UCSD-AML1 (cell line): Measurements from ENCODE around the gene USP27X.

ENCODE experiments used
- DNase-seq: peaks from one replicate; lab custom pipeline; 2025; ENCODE audit not compliant: unreplicated experiment; lab: John Stamatoyannopoulos, UW

USP27X gene

GRCh38 chrX:49878834-49879655 lies at the start of gene USP27X:
Gene USP27X (plus strand): TSS chrX:49879484. CDS start chrX:49880308, 824 bp downstream.
- DNase-seq, result peak; percentile 79

DNA sequence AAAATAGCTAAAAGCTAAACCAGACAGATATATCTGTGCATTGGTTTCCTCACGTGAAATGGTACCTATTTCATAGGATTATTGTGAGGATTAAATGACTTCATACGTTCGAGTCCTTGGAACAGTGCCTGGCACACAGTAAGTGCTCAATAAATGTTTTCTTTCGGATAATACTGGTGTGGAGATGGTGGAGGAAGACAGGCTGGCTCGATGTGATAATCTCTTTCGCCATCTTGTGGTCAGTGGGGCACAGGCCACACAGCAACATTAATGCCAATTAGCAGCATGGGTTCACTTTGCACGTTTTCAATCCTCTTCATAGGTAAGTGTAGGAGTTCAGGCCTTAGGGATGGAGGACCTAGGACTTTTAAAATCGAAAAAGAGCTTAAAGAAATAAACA lies 40.9 kb upstream of the USP27X start:
- DNase-seq, result no peak

GRCh38 chrX:49840679-49841078 lies 38.6 kb upstream of the USP27X start:
- peak; percentile 22 for DNase-seq

DNA sequence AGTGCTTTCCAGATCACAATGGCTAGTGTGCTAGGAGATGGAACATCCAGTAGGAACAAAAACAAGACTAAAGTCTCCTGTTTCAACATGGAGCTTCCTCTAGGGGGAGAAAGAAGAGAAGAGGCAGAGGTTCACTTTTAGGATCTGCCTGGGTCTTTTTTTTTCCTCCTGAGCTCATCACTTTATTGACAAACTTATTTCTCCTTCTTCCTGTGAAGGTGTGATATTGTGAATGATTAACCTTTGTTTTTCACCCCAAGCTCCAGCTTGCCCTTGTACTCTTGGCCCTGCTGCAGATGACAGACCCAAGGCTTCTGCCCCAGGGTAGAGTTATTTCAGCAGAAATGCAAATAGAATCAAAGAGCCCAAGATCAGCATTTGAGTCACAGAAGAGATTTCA lies 36.7 kb upstream of the USP27X start:
- no peak for DNase-seq

DNA sequence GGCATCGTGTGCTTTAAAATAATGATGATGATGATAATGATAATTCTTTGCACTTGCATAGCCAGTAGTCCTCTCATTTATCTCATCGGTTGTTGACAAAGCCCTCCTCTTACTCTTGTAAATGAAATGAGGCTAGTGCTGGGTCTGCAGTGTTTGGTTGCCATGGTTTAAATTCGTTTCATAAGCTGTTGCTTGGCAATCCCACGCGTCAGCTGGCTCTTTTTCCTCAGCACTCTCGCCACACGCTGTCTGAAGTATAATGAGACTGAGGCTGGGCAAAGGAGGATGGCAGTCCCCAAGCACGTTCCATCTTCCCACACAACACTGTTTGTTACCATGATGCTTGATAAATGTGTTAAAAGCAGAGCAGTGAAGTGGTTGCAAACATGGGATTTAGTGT lies 34.7 kb upstream of the USP27X start:
- no peak for DNase-seq

DNA sequence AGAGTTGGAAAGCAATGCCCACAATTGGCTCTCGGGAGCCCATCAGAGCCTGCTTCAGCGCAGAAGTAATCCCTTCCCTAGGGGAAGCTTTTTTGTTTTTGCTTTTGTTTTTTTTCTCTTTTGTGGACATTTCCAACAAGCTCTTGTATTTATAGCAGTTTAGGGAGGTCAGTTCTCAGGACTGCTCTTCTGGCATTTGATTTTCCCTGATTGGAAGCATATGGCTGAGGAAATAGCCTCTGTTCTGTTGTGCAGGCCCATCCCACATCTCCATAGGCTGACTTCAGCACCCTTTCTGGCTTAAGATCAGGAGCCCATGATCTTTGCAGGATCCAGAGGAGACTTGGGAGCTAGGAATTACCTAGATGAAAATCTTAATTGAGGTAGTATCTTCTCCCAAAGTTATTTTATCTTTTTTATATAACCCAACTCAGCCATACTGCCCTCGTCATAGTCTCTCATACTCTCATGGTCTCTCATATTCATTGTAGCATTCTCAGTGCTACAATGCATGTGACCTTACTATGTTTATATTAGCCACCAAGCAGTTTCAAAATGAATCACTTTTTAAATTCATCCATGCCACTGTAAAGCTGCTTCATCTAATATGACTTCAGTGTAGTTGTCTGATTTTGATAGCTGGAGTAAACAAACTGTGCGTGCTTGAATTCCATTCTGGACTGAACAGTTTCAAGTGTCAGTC lies 33.4 kb upstream of the USP27X start:
- DNase-seq, result no peak

DNA sequence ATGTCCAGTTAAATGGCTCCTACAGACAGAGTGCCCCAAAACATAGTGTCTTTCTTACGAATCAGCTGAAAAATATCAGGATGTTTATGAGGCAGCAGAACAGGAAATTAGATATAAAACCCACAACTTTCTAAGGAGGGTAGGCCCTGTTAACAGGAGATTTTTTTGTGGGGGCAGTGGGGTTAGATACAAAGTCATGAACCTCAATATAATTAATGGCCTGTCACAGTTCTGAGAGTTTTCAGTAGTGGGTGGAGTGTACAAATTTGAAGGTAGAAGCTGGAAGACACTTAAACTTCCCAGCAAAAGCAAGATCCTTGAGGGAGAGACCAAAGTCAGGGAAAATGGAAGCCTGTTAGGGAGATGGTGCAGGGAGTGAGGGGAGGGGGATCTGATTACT lies 32.8 kb upstream of the USP27X start:
- DNase-seq, result no peak

- DNase-seq, result no peak
Measured at GRCh38 chrX:49848275-49848674, 31.0 kb upstream of the USP27X start.

- no peak for DNase-seq
Measured at GRCh38 chrX:49850028-49850427, 29.3 kb upstream of the USP27X start.

- no peak for DNase-seq
Measured at GRCh38 chrX:49853661-49854060, 25.6 kb upstream of the USP27X start.

DNA sequence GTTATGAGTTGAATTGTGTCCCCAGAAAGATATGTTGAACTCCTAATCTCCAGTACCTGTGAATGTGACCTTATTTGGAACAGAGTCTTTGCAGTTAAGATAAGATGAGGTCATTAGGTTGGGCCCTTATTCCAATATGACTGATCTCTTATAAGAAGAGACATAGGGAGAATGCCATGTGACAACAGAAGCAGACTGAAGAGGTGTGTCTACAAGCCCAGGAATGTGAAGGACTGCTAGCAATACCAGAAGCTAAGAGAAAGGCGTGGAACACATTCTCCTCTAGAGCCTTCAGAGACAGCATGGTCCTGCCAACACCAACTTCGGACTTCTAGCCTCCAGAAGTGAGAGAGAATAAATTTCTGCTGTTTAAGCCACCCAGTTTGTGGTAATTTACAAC lies 22.5 kb upstream of the USP27X start:
- no peak for DNase-seq

GRCh38 chrX:49858341-49858740 lies 20.9 kb upstream of the USP27X start:
- no peak for DNase-seq

DNA sequence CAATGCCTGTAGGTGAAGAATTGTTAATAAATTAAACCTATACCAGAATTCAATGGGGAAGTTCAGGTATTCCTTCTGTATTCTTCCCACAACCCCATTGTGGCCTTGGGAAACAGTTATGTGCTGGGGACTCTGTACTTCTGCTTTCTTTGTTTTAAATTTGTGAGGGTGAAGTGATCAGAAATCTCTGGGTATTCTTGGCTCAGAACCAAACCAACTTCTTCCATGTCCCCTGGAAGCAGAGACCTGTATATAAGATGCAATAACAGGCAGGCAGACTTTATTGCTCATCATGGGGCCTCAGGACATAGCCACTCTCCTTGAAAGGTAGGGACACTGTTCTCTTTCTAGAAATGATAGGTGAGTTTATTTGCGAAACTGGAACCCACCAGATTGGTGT lies 19.8 kb upstream of the USP27X start:
- DNase-seq, result no peak

GRCh38 chrX:49860867-49861535 lies 18.3 kb upstream of the USP27X start:
- DNase-seq, result no peak

DNA sequence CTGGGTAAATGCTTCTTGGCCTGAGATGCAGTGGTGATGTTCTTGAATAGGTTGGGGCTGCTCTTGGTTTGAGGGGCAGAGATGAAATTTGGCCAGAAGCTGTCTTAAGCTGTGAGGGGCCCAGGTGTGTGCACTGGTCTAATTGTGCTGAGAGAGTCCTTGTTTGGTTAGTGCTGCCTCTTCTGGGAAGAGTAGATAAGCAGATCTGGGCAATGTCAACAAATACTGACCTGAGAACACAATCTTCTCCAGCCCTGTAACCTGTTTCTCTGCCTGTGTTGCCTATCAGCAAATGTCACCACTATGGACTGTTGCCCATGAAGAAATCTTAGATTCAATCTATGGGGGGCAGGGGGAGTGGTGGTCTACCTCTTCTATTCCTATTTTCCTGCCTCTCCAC lies 17.2 kb upstream of the USP27X start:
- no peak for DNase-seq

DNA sequence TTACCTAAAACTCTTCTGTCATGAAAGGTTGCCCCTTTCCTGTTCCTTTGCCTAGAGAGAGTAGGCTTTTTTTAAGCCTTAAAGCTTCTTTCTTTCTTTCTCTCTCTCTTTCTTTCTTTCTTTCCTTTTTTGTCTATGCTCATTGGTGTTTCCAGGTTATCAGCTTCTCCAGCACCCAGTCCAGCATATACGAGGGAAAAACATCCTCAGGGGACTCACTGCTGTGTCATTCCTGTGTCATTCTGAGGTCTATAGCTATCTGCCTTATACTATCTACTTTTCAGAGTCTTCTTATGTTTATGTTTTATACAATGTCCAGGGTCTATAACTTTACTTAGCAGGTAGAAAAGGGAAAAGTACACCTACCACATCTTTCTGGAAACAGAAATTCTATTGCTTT lies 10.5 kb upstream of the USP27X start:
- no peak for DNase-seq

- DNase-seq, result no peak
Measured at GRCh38 chrX:49876750-49877149, 2.5 kb upstream of the USP27X start.

DNA sequence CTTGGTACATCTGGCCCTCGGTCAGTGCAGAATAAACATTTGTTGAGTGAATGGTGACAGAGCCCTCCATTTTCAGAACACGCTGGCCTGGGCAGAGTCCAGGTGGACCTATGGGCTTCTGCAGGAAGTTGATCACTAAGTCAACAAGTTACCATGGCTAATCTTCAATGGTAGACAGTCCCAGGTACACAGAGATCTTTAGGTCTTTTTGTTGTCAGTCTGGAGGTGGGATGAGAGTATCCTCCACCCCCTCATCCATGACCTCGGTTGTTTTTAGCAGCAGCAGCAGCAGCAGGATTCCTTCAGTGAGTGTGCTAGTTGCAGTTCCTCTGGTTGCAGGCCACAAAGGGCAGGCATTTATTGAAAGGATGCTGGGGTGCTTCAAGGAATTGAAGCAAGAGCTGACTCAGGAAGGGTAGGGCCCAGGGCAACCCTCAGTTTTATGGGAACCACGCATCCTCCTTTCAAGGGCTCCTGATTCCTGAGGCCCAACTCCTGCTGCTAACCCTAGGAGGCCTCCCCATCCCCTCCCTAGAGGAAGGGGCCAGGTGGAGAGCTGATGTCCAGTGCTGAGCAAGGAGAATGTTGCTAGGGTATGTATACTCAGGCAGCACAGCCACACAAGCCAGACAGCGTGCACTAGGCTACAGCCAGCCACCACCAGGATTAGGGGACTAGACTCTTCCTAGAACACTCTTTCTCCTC lies 1.7 kb upstream of the USP27X start:
- DNase-seq, result no peak

DNA sequence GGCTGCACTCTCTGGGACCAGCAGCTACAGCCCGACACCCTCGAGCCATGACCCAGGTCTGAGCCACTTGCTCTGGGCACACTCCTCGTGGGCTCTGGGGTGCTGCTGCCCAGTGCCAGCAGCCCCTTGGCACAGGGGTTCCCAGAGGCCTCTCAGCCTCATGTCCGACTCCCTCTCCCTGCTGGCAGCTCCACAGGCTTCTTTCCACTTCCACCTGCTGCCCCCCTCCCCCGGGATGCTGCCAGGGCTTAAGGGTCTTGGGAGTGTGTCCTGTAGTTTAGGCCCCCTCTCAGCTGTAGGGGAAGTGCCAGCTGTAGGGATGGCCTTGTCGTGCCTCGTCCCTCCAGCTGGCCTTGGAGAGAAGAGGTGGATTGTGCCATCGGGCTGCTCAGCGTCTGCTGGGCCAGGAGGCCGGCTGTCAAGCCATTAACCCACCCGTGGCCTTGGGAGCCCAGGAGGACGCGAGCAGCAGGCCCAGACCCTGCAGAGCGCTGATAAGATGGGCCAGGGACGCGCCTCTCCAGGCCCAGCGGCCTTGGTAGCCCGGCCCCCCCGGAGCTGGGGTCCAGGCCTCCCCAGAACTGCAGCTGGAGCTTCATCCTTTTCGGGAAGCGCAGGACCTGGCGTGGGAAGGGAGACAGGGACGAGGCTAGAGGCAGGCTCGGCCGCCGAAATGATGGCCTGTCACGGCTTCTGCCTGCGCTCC lies 1.0 kb upstream of the USP27X start:
- DNase-seq, result no peak

GRCh38 chrX:49879656-49880277 lies 483 bp downstream of the USP27X start:
- DNase-seq, result no peak
